K562 (cell line): ENCODE data around the gene UFSP1. TPM values are rescaled to one million over a fixed set of nuclear protein-coding genes. Genes with fewer than 3 reads are reported as not detected.
A peak's percentile ranks its signal among the peaks of the same experiment; 100 is the strongest.

Experiments
- IFI16 ChIP-seq: fragments of 250-450 bp; sonication (Bioruptor Pico); IDR thresholded peaks from 2 replicates; pipeline ENCODE4 v2.1.2; 2022; ENCODE audit warnings: mild to moderate bottlenecking, inconsistent platforms
- LCOR ChIP-seq: sonication (generic); formaldehyde crosslinking; IDR thresholded peaks from 2 replicates; pipeline ENCODE4 v1.8.0; 2022; ENCODE audit warnings: mild to moderate bottlenecking, missing genetic modification reagents
- NBN ChIP-seq: fragments of 450-650 bp; IDR thresholded peaks from 2 replicates; pipeline ENCODE4 v1.6.1; 2016; ENCODE audit warnings: low read depth, mild to moderate bottlenecking
- NEUROD1 ChIP-seq: fragments of 150-350 bp; IDR thresholded peaks from 2 replicates; pipeline ENCODE4 v1.6.1; 2014; ENCODE audit warnings: borderline replicate concordance, low read length, low read depth; ENCODE audit not compliant: partially characterized antibody
- PHF20 ChIP-seq: fragments of 450-650 bp; IDR thresholded peaks from 2 replicates; pipeline ENCODE4 v1.6.1; 2018; ENCODE audit not compliant: partially characterized antibody
- PTBP1 ChIP-seq: fragments of 200-400 bp; formaldehyde crosslinking; IDR thresholded peaks from 2 replicates; pipeline ENCODE4 v1.6.1; 2017; ENCODE audit warnings: low read depth, low read length
- SIN3A ChIP-seq, 2 experiments: fragments of 150-350 bp in 1 of 2; IDR thresholded peaks; 2 replicates each; pipeline ENCODE4 v1.6.1; 2011 to 2016; ENCODE audit warnings: borderline replicate concordance in 2 of 2, low read depth in 2 of 2, low read length in 2 of 2, mild to moderate bottlenecking in 2 of 2, moderate library complexity in 2 of 2; ENCODE audit not compliant: control insufficient read depth in 1 of 2
- SRSF1 ChIP-seq: fragments of 200-400 bp; formaldehyde crosslinking; IDR thresholded peaks from 2 replicates; pipeline ENCODE4 v1.6.1; 2017; ENCODE audit warnings: mild to moderate bottlenecking, low read depth, low read length, moderate library complexity
- TEAD1 ChIP-seq, 2 experiments: fragments of 450-650 bp in 1 of 2; sonication (generic) in 1 of 2; formaldehyde crosslinking; IDR thresholded peaks; 2 replicates each; pipeline versions ENCODE4 v1.4.0 to v1.8.0; 2020 to 2022; ENCODE audit warnings: mild to moderate bottlenecking in 2 of 2, missing genetic modification reagents in 1 of 2
- ZNF764 ChIP-seq: fragments of 250-450 bp; sonication (Bioruptor Pico); IDR thresholded peaks from 2 replicates; pipeline ENCODE4 v1.4.0; 2020; ENCODE audit warnings: low read depth, mild to moderate bottlenecking, moderate library complexity
- polyA plus RNA-seq, 8 experiments: library from polyadenylated mRNA; depleted of rRNA in 4 of 8; stranded (reverse) in 5 of 8; unstranded in 3 of 8; fragments of >200 nt; fragmentation: Nextera tagmentation in 2 of 8; fragmentation: Illumina TruSeq in 1 of 8; extraction: Ambion mirVana in 2 of 8; extraction: Trizol in 1 of 8; gene quantifications; 2 replicates each; pipeline versions ENCODE4 v1.2.1 to v1.2.3, GENCODE V29; 2011 to 2014; ENCODE audit warnings: inconsistent platforms in 1 of 8, missing spikeins in 1 of 8
- total RNA-seq, 7 experiments: library from RNA; depleted of rRNA in 6 of 7; stranded (reverse); fragments of >200 nt in 6 of 7; fragmentation: Illumina TruSeq in 2 of 7; extraction: Trizol in 2 of 7; gene quantifications; 2 replicates each; pipeline versions ENCODE4 v1.2.1 to v1.2.3, GENCODE V29; 2011 to 2021; ENCODE audit warnings: low replicate concordance in 1 of 7
- TF ChIP-seq, protein P1 (sequence below), 2 experiments: IDR thresholded peaks; 2 replicates each; pipeline ENCODE4 v1.6.1; 2011; ENCODE audit warnings: borderline replicate concordance in 1 of 2, control low read depth in 1 of 2, low read depth in 1 of 2, low read length in 1 of 2, mild to moderate bottlenecking in 1 of 2, mixed read lengths in 1 of 2, moderate library complexity in 1 of 2; ENCODE audit not compliant: insufficient read depth in 1 of 2, insufficient read length in 1 of 2, poor library complexity in 1 of 2, severe bottlenecking in 1 of 2; ENCODE audit errors: extremely low read depth in 1 of 2
- TF ChIP-seq, protein P2 (sequence below): fragments of 450-650 bp; formaldehyde crosslinking; IDR thresholded peaks from 2 replicates; pipeline ENCODE4 v1.4.0; 2022; ENCODE audit warnings: missing genetic modification characterization
- TF ChIP-seq, protein P3 (sequence below): sonication (generic); formaldehyde crosslinking; IDR thresholded peaks from 2 replicates; pipeline ENCODE4 v1.8.1; 2023; ENCODE audit warnings: mild to moderate bottlenecking, missing genetic modification reagents, moderate library complexity
- TF ChIP-seq, protein P4 (sequence below): IDR thresholded peaks from 2 replicates; pipeline ENCODE4 v1.6.1; 2011; ENCODE audit warnings: borderline replicate concordance, low read depth, mild to moderate bottlenecking, moderate library complexity, low read length; ENCODE audit not compliant: insufficient read depth, poor library complexity, severe bottlenecking
- TF ChIP-seq, protein P5 (sequence below): fragments of 450-650 bp; formaldehyde crosslinking; IDR thresholded peaks from 2 replicates; pipeline ENCODE4 v1.4.0; 2020; ENCODE audit warnings: mild to moderate bottlenecking, moderate library complexity

The UFSP1 gene
- total and polyA plus RNA-seq, 9 of the 15 experiments (the other 6 are each of a cell fraction or from before 2014, with no cell fraction given): 0.50 to 18.8 (median 2.1) TPM

DNA sequence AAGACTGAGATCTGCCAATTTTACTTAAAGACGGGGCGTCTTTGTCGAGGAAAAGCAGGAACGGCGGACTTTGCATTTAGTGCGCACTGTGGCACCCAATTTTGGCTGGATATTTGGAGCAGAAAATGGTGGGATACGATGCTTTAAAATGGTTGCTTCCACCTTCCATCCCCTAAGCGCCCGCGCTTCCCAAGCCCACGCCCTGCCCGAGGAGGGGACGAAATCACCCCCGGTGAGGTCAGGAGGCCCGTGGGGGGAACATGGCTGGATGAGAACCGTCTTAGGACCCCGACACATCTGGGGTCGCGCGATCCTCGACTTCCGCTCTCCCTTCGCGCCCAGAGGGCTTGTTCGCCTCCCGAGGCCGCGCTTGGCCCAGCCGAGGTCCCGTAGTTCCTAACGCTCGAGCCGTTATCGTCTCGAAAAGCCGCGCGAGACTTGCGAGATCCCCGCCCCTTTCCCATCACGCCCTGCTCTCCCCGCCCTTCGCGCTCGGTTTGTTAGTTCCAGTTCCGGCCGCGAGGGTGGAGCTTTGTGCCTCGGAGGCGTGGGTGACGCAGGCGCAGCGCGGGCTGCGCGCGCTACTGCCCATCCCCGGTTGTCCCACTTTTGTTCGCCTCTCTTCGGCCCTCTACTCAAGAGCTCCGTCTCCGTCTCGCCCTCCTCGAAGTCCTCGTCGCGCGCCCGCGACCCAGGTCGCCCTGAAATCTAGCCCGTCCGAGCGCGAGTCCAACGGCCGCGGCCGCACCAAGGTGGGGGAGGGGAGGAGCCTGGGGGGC, 14.7 kb downstream of the UFSP1 start, which contains the start of gene SRRT (continued):
- TF ChIP-seq, protein P1, sequence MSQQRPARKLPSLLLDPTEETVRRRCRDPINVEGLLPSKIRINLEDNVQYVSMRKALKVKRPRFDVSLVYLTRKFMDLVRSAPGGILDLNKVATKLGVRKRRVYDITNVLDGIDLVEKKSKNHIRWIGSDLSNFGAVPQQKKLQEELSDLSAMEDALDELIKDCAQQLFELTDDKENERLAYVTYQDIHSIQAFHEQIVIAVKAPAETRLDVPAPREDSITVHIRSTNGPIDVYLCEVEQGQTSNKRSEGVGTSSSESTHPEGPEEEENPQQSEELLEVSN (IDR thresholded peaks at IDR 0.05; ENCODE audit: borderline replicate concordance in 1 of 2, extremely low read depth in 1 of 2, insufficient read depth in 1 of 2, insufficient read length in 1 of 2, low read depth in 1 of 2, low read length in 1 of 2, poor library complexity in 1 of 2, severe bottlenecking in 1 of 2): peak; percentile 88 to 94
- TF ChIP-seq, protein P2, sequence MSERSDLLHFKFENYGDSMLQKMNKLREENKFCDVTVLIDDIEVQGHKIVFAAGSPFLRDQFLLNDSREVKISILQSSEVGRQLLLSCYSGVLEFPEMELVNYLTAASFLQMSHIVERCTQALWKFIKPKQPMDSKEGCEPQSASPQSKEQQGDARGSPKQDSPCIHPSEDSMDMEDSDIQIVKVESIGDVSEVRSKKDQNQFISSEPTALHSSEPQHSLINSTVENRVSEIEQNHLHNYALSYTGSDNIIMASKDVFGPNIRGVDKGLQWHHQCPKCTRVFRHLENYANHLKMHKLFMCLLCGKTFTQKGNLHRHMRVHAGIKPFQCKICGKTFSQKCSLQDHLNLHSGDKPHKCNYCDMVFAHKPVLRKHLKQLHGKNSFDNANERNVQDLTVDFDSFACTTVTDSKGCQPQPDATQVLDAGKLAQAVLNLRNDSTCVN (CRISPR knock-in tag): peak; percentile 96
- peak; percentile 65; the same call in 1 of the 2 replicates for TF ChIP-seq LCOR (CRISPR knock-in tag)
- TF ChIP-seq, protein P3, sequence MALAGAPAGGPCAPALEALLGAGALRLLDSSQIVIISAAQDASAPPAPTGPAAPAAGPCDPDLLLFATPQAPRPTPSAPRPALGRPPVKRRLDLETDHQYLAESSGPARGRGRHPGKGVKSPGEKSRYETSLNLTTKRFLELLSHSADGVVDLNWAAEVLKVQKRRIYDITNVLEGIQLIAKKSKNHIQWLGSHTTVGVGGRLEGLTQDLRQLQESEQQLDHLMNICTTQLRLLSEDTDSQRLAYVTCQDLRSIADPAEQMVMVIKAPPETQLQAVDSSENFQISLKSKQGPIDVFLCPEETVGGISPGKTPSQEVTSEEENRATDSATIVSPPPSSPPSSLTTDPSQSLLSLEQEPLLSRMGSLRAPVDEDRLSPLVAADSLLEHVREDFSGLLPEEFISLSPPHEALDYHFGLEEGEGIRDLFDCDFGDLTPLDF: peak; percentile 89
- TF ChIP-seq ZNF764 (CRISPR knock-in tag): peak; percentile 81
- no peak for TF ChIP-seq SRSF1
- peak; percentile 84 for TF ChIP-seq NEUROD1
- TF ChIP-seq IFI16 (CRISPR knock-in tag): no peak
- TF ChIP-seq PTBP1: 0 out of 2 replicates have a peak, but pooled peaks have one; percentile 16
- TF ChIP-seq TEAD1 (CRISPR knock-in tag; IDR thresholded peaks at IDR 0.05): peak; percentile 76 to 84
- TF ChIP-seq, protein P4, sequence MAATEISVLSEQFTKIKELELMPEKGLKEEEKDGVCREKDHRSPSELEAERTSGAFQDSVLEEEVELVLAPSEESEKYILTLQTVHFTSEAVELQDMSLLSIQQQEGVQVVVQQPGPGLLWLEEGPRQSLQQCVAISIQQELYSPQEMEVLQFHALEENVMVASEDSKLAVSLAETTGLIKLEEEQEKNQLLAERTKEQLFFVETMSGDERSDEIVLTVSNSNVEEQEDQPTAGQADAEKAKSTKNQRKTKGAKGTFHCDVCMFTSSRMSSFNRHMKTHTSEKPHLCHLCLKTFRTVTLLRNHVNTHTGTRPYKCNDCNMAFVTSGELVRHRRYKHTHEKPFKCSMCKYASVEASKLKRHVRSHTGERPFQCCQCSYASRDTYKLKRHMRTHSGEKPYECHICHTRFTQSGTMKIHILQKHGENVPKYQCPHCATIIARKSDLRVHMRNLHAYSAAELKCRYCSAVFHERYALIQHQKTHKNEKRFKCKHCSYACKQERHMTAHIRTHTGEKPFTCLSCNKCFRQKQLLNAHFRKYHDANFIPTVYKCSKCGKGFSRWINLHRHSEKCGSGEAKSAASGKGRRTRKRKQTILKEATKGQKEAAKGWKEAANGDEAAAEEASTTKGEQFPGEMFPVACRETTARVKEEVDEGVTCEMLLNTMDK: peak; percentile 69
- peak in 1 of 2 experiments; percentile 75; a peak in 2 of 4 replicates for TF ChIP-seq SIN3A (IDR thresholded peaks at IDR 0.05; ENCODE audit: borderline replicate concordance in 2 of 2, control insufficient read depth in 1 of 2, low read depth in 2 of 2, low read length in 2 of 2)
- TF ChIP-seq NBN: peak; percentile 83
- TF ChIP-seq, protein P5, sequence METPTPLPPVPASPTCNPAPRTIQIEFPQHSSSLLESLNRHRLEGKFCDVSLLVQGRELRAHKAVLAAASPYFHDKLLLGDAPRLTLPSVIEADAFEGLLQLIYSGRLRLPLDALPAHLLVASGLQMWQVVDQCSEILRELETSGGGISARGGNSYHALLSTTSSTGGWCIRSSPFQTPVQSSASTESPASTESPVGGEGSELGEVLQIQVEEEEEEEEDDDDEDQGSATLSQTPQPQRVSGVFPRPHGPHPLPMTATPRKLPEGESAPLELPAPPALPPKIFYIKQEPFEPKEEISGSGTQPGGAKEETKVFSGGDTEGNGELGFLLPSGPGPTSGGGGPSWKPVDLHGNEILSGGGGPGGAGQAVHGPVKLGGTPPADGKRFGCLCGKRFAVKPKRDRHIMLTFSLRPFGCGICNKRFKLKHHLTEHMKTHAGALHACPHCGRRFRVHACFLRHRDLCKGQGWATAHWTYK (CRISPR knock-in tag): peak; percentile 84
- peak; percentile 98 for TF ChIP-seq PHF20
